Thyroid gland (tissue), 4 donors: Measurements from ENCODE around the gene RETSAT. TPM values are rescaled to one million over a fixed set of nuclear protein-coding genes. Genes with fewer than 3 reads are reported as not detected.

Source experiments
- DNase-seq, 2 donors: peaks; one replicate each; pipeline ENCODE4 v3.0.0-alpha.2; 2019
- H3K27ac ChIP-seq, 3 donors: fragments of 200-600 bp; sonication (generic); 1 replicate in 2 of 3; 2 replicates in 1 of 3; pipeline ENCODE4 v1.5.1; 2016 to 2019; ENCODE audit warnings: mild to moderate bottlenecking in 1 of 3, moderate library complexity in 1 of 3
- H3K27me3 ChIP-seq: fragments of 200-600 bp; sonication (generic); one replicate; pipeline ENCODE4 v1.5.1; 2019
- H3K36me3 ChIP-seq, 2 donors: fragments of 200-600 bp; sonication (generic); one replicate each; pipeline ENCODE4 v1.5.1; 2016 to 2019
- H3K4me1 ChIP-seq, 2 donors: fragments of 200-600 bp; sonication (generic); one replicate each; pipeline ENCODE4 v1.5.1; 2017 to 2019
- H3K4me3 ChIP-seq, 3 donors: fragments of 200-600 bp; sonication (generic); replicated peaks in 1 of 3; 1 replicate in 2 of 3; 2 replicates in 1 of 3; pipeline ENCODE4 v1.5.1; 2016; ENCODE audit warnings: mild to moderate bottlenecking in 1 of 3
- H3K9me3 ChIP-seq: fragments of 200-600 bp; sonication (generic); one replicate; pipeline ENCODE4 v1.5.1; 2017
- CTCF ChIP-seq, 6 experiments: fragments of 200-600 bp in 3 of 6; fragments of 450-650 bp in 3 of 6; sonication (generic) in 3 of 6; IDR thresholded peaks; one replicate each; pipeline ENCODE4 v1.5.1; 2016 to 2019; ENCODE audit warnings: antibody characterized with exemption in 6 of 6, mild to moderate bottlenecking in 2 of 6, inconsistent platforms in 1 of 6, moderate library complexity in 1 of 6
- POLR2A ChIP-seq, 2 donors: fragments of 450-650 bp; IDR thresholded peaks; one replicate each; pipeline ENCODE4 v1.6.1; 2017; ENCODE audit warnings: antibody characterized with exemption in 2 of 2, mild to moderate bottlenecking in 2 of 2, moderate library complexity in 1 of 2
- WGBS, 2 donors: methylation state at CpG; one replicate each; pipeline ENCODE4 v1.1.5; 2017; 5-methylcytosine and 5-hydroxymethylcytosine counted together
- intact Hi-C: fragments of 100-400 bp; cut with DNase I; formaldehyde crosslinking; loops from one replicate; pipeline ENCODE4 v1.15.1; 2023
- total RNA-seq, 4 donors: library from RNA; depleted of rRNA; stranded (reverse); fragments of >200 nt; gene quantifications; one replicate each; pipeline ENCODE4 v1.2.3, GENCODE V29; 2016

Gene RETSAT
- total RNA-seq, 4 donors from 2014 or later = 88.2 to 253 (median 182) TPM

GRCh38 chr2:85308896-85309555, 45.3 kb downstream of the RETSAT start:
- DNase-seq = peak; percentile 97 to 98
- intact Hi-C loops = no loop called here
- TF ChIP-seq CTCF (IDR thresholded peaks at IDR 0.05) (no peak), POLR2A (IDR thresholded peaks at IDR 0.05) (peak in 1 of 2 donors; percentile 28)
- H3K27me3 ChIP-seq = no peaks in the 10 kb centered on the region
- H3K36me3 ChIP-seq = peaks cover 26 to 34% of the 10 kb centered on the region in 2 donors
- H3K4me3 ChIP-seq = no peak overlapping the region
- H3K4me1 ChIP-seq = peaks cover 14 to 22% of the 10 kb centered on the region in 2 donors
- 24 to 25% methylated on average over 15 of the region's 15 CpGs for WGBS, 2 donors
- no peaks in the 10 kb centered on the region for H3K9me3 ChIP-seq
- peak overlapping the region; percentile 35 to 62 (median 62) for H3K27ac ChIP-seq

- Histone ChIP-seq H3K27ac (no peak overlapping the region), H3K4me1 (peaks cover 14 to 22% of the 10 kb centered on the region in 2 donors), H3K4me3 (no peak overlapping the region), H3K36me3 (peaks cover 26 to 34% of the 10 kb centered on the region in 2 donors), H3K27me3 (no peaks in the 10 kb centered on the region), H3K9me3 (no peaks in the 10 kb centered on the region)
- WGBS, 2 donors = 86 to 89% methylated on average over 6 of the region's 6 CpGs
- intact Hi-C loops = no loop called here
- no peak for DNase-seq
- no peak for TF ChIP-seq CTCF (IDR thresholded peaks at IDR 0.05)
- no peak for TF ChIP-seq POLR2A (IDR thresholded peaks at IDR 0.05)
These were observed 46.1 kb downstream of the RETSAT start for GRCh38 chr2:85308201-85308600.

- no peaks in the 10 kb centered on the region for H3K27me3 ChIP-seq
- intact Hi-C loops = no loop called here
- peaks cover 14 to 22% of the 10 kb centered on the region in 2 donors for H3K4me1 ChIP-seq
- H3K4me3 ChIP-seq = no peak overlapping the region
- TF ChIP-seq POLR2A (IDR thresholded peaks at IDR 0.05) (no peak), CTCF (IDR thresholded peaks at IDR 0.05) (no peak)
- H3K27ac ChIP-seq = no peak overlapping the region
- H3K9me3 ChIP-seq = no peaks in the 10 kb centered on the region
- DNase-seq = no peak
- 87 to 93% methylated on average over 9 of the region's 9 CpGs for WGBS, 2 donors
- peaks cover 26 to 36% of the 10 kb centered on the region in 2 donors for H3K36me3 ChIP-seq
These were observed 46.8 kb downstream of the RETSAT start for GRCh38 chr2:85307527-85307897.

- Histone ChIP-seq H3K27ac (no peak overlapping the region), H3K27me3 (no peaks in the 10 kb centered on the region), H3K4me1 (peaks cover 5 to 6% of the 10 kb centered on the region in 2 donors), H3K36me3 (peaks cover 26 to 39% of the 10 kb centered on the region in 2 donors), H3K4me3 (no peak overlapping the region), H3K9me3 (no peaks in the 10 kb centered on the region)
- intact Hi-C loops = loop anchor here (5.0 kb wide), 1 partner anchor 237 kb away; no protein-coding TSS in a partner anchor
- whole genome bisulfite sequencing, 2 donors = 93% methylated on average over 26 to 28 of the region's 28 CpGs
- DNase-seq = no peak
- TF ChIP-seq POLR2A (IDR thresholded peaks at IDR 0.05) = no peak
- no peak for TF ChIP-seq CTCF (IDR thresholded peaks at IDR 0.05)
These were observed 50.4 kb downstream of the RETSAT start for GRCh38 chr2:85303780-85304531.

- no peak for DNase-seq
- H3K4me1 ChIP-seq = no peaks in the 10 kb centered on the region
- TF ChIP-seq CTCF (IDR thresholded peaks at IDR 0.05) (no peak), POLR2A (IDR thresholded peaks at IDR 0.05) (no peak)
- no peaks in the 10 kb centered on the region for H3K27me3 ChIP-seq
- no peaks in the 10 kb centered on the region for H3K9me3 ChIP-seq
- peaks cover 24 to 30% of the 10 kb centered on the region in 2 donors for H3K36me3 ChIP-seq
- H3K27ac ChIP-seq = no peak overlapping the region
- H3K4me3 ChIP-seq = no peak overlapping the region
- intact Hi-C loops = loop anchor here (5.0 kb wide), 1 partner anchor 235 kb away; no protein-coding TSS in a partner anchor
- 91 to 94% methylated on average over 6 of the region's 6 CpGs for WGBS, 2 donors
These were observed 52.2 kb downstream of the RETSAT start for GRCh38 chr2:85302121-85302520.
